A673 (cell line): ENCODE results near the gene RSPH6A.

Experiments
- CTCF ChIP-seq: fragments of 300-800, 200-600 bp; sonication (generic); conservative IDR thresholded peaks from 2 replicates; pipeline ENCODE4 v1.5.1; 2017; ENCODE audit warnings: low read depth, mild to moderate bottlenecking, antibody characterized with exemption, low read length, moderate library complexity, mixed read lengths
- EZH2 ChIP-seq: fragments of 200-600 bp; sonication (generic); IDR thresholded peaks from 2 replicates; pipeline ENCODE4 v1.6.1; 2017; ENCODE audit warnings: borderline replicate concordance, low read depth, mild to moderate bottlenecking, mixed read lengths, antibody characterized with exemption, low read length; ENCODE audit not compliant: poor library complexity, severe bottlenecking

DNA sequence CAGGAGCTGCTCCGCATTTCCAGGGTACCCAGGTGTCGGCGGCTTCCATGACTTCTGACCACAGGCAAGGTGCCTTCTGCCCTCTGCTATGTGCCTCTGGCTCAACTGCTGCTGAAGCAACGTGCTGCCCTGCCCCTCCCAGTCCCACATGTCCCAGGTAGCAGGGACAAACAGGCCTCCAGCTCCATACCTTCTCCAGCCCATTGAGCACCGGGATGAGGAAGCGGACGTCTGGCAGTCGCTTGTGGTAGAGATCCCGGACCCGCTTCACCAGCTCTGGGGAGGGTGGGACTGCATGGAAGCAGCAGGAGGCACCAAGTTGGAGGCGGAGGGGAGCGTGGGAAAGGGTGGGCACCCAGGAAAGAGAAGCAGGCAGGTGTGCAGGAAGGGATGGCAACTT lies 8.1 kb upstream of the RSPH6A start:
- TF ChIP-seq CTCF, result no peak
- no peak for TF ChIP-seq EZH2
